Tibial nerve (tissue), 3 donors: Measurements from ENCODE around the gene HOXD9.

ENCODE experiments used
- POLR2A ChIP-seq, 2 donors: fragments of 450-650 bp; IDR thresholded peaks; one replicate each; pipeline ENCODE4 v1.6.1; 2017; ENCODE audit warnings: antibody characterized with exemption in 2 of 2, mild to moderate bottlenecking in 2 of 2, moderate library complexity in 2 of 2
- TF ChIP-seq, protein P1 (sequence below), 5 experiments: fragments of 200-600 bp in 3 of 5; fragments of 450-650 bp in 2 of 5; sonication (generic) in 3 of 5; IDR thresholded peaks; one replicate each; pipeline ENCODE4 v1.5.1; 2016 to 2019; ENCODE audit warnings: antibody characterized with exemption in 5 of 5, mild to moderate bottlenecking in 3 of 5, moderate library complexity in 2 of 5

- TF ChIP-seq, protein P1, sequence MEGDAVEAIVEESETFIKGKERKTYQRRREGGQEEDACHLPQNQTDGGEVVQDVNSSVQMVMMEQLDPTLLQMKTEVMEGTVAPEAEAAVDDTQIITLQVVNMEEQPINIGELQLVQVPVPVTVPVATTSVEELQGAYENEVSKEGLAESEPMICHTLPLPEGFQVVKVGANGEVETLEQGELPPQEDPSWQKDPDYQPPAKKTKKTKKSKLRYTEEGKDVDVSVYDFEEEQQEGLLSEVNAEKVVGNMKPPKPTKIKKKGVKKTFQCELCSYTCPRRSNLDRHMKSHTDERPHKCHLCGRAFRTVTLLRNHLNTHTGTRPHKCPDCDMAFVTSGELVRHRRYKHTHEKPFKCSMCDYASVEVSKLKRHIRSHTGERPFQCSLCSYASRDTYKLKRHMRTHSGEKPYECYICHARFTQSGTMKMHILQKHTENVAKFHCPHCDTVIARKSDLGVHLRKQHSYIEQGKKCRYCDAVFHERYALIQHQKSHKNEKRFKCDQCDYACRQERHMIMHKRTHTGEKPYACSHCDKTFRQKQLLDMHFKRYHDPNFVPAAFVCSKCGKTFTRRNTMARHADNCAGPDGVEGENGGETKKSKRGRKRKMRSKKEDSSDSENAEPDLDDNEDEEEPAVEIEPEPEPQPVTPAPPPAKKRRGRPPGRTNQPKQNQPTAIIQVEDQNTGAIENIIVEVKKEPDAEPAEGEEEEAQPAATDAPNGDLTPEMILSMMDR (IDR thresholded peaks at IDR 0.05) = no peak
- TF ChIP-seq POLR2A (IDR thresholded peaks at IDR 0.05) = no peak
These were observed 44.9 kb downstream of the HOXD9 start for GRCh38 chr2:176167398-176167797.
